ENCODE data around the gene TMTC4. TPM values are rescaled to one million over a fixed set of nuclear protein-coding genes. Genes with fewer than 3 reads are reported as not detected.
"Not testable (repeated sequence)": the region's sequence is repeated elsewhere in the genome, so short reads cannot be mapped to it uniquely, and the experiment has no call there.

TMTC4 gene
- total RNA-seq, 4 donors from 2014 or later = 5.9 to 36.1 (median 14.5) TPM

DNA sequence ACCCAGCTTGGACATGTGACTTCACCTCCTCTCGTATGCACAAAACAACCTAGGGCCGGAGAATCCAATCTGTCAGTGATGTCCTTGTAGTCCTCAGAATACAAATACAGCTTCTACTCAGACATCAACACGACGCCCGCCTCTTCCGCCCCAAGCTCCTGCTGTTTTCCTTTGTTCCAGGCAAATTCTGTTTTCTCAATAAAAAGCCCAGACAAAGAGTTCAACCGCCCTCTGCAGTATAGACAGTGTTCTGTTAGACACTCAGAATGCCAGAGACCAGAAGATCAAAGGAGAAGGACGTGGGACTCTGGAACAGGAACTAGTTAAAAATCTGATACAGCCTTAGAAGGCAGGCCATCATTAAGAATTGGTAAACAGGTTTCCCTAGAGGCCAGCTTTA is 44.0 kb downstream of the TMTC4 start:
- no peak for TF ChIP-seq POLR2A (IDR thresholded peaks at IDR 0.05)
- TF ChIP-seq, protein P1, sequence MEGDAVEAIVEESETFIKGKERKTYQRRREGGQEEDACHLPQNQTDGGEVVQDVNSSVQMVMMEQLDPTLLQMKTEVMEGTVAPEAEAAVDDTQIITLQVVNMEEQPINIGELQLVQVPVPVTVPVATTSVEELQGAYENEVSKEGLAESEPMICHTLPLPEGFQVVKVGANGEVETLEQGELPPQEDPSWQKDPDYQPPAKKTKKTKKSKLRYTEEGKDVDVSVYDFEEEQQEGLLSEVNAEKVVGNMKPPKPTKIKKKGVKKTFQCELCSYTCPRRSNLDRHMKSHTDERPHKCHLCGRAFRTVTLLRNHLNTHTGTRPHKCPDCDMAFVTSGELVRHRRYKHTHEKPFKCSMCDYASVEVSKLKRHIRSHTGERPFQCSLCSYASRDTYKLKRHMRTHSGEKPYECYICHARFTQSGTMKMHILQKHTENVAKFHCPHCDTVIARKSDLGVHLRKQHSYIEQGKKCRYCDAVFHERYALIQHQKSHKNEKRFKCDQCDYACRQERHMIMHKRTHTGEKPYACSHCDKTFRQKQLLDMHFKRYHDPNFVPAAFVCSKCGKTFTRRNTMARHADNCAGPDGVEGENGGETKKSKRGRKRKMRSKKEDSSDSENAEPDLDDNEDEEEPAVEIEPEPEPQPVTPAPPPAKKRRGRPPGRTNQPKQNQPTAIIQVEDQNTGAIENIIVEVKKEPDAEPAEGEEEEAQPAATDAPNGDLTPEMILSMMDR (IDR thresholded peaks at IDR 0.05) = no peak
- no peaks in the 10 kb centered on the region for H3K36me3 ChIP-seq
- no peaks in the 10 kb centered on the region for H3K4me1 ChIP-seq
- DNase-seq = no peak
- intact Hi-C loops (cut with DNase I; ENCODE audit: low total_unique reads) = no loop called here
- H3K27me3 ChIP-seq = no peaks in the 10 kb centered on the region
- no peak overlapping the region for H3K27ac ChIP-seq
- no peak overlapping the region for H3K4me3 ChIP-seq
- H3K9me3 ChIP-seq = no peaks in the 10 kb centered on the region

DNA sequence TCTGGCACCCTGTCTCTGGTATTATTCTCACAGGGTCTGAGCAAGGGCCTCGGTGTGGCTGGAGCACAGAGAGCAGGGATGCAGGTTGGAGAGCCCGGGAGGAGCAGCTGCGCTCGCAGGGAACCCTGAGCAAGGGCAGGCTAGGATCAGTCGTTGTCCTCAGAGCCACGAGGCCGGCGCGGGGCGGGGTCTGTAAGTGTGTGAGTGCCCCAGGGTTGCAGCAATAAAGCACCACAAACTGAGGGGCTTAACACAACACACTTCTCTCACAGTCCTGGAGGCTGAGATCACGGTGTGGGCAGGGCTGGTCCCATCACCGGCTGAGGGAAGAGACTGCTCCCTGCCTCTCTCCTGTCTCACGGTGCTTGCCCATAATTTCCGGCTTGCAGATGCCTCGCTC is 47.5 kb downstream of the TMTC4 start:
- intact Hi-C loops (cut with DNase I; ENCODE audit: low total_unique reads) = no loop called here
- TF ChIP-seq, protein P1 (IDR thresholded peaks at IDR 0.05) = no peak
- Histone ChIP-seq H3K4me1 (no peaks in the 10 kb centered on the region), H3K27me3 (no peaks in the 10 kb centered on the region), H3K4me3 (no peak overlapping the region), H3K9me3 (no peaks in the 10 kb centered on the region), H3K27ac (no peak overlapping the region), H3K36me3 (no peaks in the 10 kb centered on the region)
- DNase-seq = no peak

GRCh38 chr13:100625447-100625846 is 49.1 kb downstream of the TMTC4 start:
- no peak overlapping the region for H3K4me3 ChIP-seq

DNA sequence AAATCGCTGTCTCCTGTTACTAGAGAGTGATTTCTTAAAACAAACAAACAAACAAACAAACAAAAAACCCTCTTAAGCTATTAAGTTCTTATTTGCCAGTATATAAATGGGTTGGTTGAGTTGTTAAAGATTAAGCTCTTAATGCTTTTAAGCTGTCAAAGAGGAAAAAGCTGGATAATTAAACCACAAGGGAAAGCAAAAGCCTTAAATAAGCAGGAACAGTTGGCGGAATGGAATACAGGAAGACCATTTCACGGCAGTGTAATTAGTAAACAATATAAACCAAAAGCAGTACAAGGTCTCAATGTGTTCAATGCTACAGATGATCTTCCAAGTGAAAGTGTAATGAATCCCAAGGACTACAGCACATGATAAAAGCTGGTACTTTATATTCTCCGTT is 53.8 kb downstream of the TMTC4 start:
- no peaks in the 10 kb centered on the region for H3K36me3 ChIP-seq
- H3K9me3 ChIP-seq = no peaks in the 10 kb centered on the region
- intact Hi-C loops (cut with DNase I; ENCODE audit: low total_unique reads) = no loop called here
- no peaks in the 10 kb centered on the region for H3K27me3 ChIP-seq
- no peak for TF ChIP-seq POLR2A (IDR thresholded peaks at IDR 0.05)
- TF ChIP-seq, protein P1 (IDR thresholded peaks at IDR 0.05) = no peak
- H3K27ac ChIP-seq = no peak overlapping the region
- DNase-seq = no peak
- H3K4me1 ChIP-seq = no peaks in the 10 kb centered on the region
- no peak overlapping the region for H3K4me3 ChIP-seq

More at GRCh38 chr13:100625447-100625846, 49.1 kb downstream of the TMTC4 start:
- intact Hi-C loops (cut with DNase I; ENCODE audit: low total_unique reads) = no loop called here
- Histone ChIP-seq H3K27me3 (no peaks in the 10 kb centered on the region), H3K9me3 (no peaks in the 10 kb centered on the region), H3K4me1 (no peaks in the 10 kb centered on the region), H3K27ac (no peak overlapping the region), H3K36me3 (no peaks in the 10 kb centered on the region)
- no peak for DNase-seq
- no peak for TF ChIP-seq POLR2A (IDR thresholded peaks at IDR 0.05)
- TF ChIP-seq, protein P1 (IDR thresholded peaks at IDR 0.05) = no peak

- Histone ChIP-seq H3K27ac (no peak overlapping the region), H3K9me3 (no peaks in the 10 kb centered on the region), H3K4me3 (no peak overlapping the region), H3K27me3 (no peaks in the 10 kb centered on the region), H3K36me3 (no peaks in the 10 kb centered on the region), H3K4me1 (no peaks in the 10 kb centered on the region)
- no peak for DNase-seq
- TF ChIP-seq, protein P1 (IDR thresholded peaks at IDR 0.05) = no peak
- TF ChIP-seq POLR2A (IDR thresholded peaks at IDR 0.05) = no peak
- intact Hi-C loops (cut with DNase I; ENCODE audit: low total_unique reads) = no loop called here
Observed at GRCh38 chr13:100619940-100620339, 54.7 kb downstream of the TMTC4 start.

DNA sequence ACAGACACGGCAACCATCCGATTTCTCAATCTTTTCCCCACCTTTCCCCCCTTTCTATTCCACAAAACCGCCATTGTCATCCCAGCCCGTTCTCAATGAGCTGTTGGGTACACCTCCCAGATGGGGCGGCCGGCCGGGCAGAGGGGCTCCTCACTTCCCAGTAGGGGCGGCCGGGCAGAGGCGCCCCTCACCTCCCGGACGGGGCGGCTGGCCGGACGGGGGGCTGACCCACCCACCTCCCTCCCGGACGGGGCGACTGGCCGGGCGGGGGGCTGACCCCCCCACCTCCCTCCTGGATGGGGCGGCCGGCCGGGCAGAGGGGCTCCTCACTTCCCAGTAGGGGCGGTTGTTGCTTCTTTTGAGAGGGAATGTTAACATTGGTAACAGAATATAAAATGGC is 55.7 kb downstream of the TMTC4 start:
- H3K4me1 ChIP-seq; H3K9me3 ChIP-seq; intact Hi-C loops (cut with DNase I; ENCODE audit: low total_unique reads); H3K27ac ChIP-seq; DNase-seq; H3K36me3 ChIP-seq; H3K27me3 ChIP-seq; H3K4me3 ChIP-seq: not testable (repeated sequence)
